GM12864 (cell line): ENCODE measurements around the gene RTTN.

Experiments
- DNase-seq: peaks from one replicate; pipeline ENCODE4 v3.0.0-alpha.2; 2011; ENCODE audit warnings: low read depth
- H3K4me3 ChIP-seq: 2 replicates; pipeline ENCODE4 v1.5.1; 2011; ENCODE audit warnings: mild to moderate bottlenecking, low read depth, low read length, control low read depth
- TF ChIP-seq, protein P1 (sequence below): IDR thresholded peaks from 2 replicates; pipeline ENCODE4 v1.5.1; 2011; ENCODE audit warnings: low read depth, mild to moderate bottlenecking, moderate library complexity, low read length, control low read depth, inconsistent platforms; ENCODE audit errors: missing control alignments

The RTTN gene

DNA sequence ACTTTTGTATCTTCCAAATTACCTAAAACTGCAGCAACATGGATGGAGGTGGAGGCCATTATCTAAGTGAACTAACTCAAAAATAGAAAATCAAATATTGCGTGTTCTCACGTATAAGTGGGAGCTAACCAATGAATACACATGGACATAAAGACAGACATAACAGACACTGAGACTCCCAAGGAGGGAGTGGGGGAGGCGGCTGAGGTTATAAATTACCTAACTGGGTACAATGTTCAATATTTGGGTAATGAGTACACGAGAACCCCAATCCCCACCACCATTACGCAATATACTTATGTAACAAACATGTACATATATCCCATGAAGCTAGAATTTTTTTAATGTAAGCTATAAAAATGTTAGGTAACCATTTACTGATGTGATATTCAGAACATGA lies 119.8 kb downstream of the RTTN start:
- H3K4me3 ChIP-seq: no peak overlapping the region
- DNase-seq: no peak
- TF ChIP-seq, protein P1, sequence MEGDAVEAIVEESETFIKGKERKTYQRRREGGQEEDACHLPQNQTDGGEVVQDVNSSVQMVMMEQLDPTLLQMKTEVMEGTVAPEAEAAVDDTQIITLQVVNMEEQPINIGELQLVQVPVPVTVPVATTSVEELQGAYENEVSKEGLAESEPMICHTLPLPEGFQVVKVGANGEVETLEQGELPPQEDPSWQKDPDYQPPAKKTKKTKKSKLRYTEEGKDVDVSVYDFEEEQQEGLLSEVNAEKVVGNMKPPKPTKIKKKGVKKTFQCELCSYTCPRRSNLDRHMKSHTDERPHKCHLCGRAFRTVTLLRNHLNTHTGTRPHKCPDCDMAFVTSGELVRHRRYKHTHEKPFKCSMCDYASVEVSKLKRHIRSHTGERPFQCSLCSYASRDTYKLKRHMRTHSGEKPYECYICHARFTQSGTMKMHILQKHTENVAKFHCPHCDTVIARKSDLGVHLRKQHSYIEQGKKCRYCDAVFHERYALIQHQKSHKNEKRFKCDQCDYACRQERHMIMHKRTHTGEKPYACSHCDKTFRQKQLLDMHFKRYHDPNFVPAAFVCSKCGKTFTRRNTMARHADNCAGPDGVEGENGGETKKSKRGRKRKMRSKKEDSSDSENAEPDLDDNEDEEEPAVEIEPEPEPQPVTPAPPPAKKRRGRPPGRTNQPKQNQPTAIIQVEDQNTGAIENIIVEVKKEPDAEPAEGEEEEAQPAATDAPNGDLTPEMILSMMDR: no peak

DNA sequence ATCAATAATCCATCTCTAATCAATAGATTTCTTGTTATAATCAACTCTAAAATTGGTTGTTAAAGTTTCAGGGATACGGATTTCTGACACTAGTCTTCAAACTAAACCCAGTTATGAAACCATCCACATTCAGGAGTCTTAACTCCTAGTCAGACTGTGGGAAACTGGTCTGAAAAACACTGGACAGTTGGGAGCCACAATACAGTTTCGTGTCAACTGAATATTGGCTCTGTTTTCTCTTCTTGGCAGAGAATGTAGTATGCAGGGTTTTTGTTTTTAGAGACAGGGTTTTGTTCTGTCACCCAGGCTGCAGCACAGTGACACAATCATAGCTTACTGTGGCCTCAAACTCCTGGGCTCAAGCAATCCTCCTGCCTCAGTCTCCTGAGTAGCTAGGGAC lies 123.1 kb downstream of the RTTN start:
- no peak for DNase-seq
- H3K4me3 ChIP-seq: no peak overlapping the region
- TF ChIP-seq, protein P1: no peak

DNA sequence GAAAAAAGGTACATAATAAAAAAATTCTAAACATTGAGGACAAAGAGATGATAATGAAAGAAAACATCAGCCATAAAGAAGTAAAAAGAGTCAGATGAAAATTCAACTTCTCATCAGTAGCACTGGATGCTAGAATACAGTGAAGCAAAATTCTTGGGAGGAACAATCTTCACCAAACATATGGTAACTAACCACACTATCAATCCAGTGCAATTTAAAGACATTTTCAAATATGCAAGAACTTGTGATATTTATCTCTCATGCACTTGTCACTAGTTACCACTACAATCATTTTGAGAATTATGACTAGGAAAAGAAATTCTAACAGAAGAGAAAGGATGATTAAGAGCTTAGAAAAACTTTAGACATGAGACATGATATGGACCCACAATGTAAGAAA lies 127.4 kb downstream of the RTTN start:
- no peak for DNase-seq
- TF ChIP-seq, protein P1: no peak
- no peak overlapping the region for H3K4me3 ChIP-seq

DNA sequence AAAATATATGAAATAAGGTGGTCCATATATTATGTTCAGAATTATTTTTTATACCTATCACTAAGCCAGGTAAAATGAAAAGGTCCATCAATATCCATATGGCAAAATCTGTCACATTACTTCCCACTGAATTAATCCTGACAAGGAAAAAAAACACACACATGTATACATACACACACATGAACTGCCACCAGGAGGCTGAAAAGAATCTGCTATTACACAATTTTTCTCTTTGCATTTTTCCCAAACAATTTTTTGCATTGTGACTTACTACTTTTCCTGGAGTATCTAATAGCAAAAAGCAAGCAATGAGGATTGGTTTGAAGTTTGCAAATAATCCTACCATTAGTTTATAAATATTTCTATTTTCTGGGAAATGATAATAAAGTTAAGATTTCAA lies 129.6 kb downstream of the RTTN start:
- no peak overlapping the region for H3K4me3 ChIP-seq
- DNase-seq: no peak
- TF ChIP-seq, protein P1: no peak

DNA sequence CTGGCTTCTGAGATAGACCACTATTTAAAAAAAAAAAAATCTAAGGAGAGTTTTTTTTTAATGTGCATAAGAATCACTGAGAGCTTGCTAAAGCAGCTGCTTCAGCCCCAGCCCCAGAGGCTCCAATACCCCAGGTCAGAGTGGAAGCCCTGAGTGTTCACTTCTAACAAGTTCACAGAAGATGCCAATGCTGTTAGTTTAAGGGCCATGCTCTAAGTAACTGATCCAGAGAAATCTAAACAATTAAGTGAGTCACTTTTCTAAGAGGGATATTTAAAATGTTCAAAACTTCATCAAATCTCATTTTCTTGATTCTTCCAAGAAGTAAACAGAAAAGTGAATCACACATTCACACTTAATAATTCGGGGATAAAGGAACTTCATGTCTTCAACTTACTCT lies 131.4 kb downstream of the RTTN start:
- no peak for DNase-seq
- TF ChIP-seq, protein P1: no peak
- H3K4me3 ChIP-seq: no peak overlapping the region

DNA sequence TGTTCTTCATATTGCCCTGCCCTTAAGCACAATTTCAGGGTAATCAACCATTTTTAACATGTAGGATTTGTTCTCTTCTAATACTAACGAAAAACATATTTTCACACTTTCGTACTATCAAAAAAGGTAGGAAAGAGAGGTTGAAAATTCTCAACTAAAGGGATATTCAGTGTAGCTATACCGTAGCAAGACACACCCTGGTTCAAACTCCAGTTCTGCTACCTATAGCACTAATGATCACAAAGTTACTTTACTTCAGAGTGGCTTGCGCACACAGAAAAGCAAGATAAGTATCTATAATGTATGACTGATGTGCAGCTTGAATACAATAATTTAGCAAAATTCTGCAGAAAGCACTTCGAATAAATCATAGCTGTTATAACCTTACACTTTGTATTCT lies 132.1 kb downstream of the RTTN start:
- H3K4me3 ChIP-seq: no peak overlapping the region

DNA sequence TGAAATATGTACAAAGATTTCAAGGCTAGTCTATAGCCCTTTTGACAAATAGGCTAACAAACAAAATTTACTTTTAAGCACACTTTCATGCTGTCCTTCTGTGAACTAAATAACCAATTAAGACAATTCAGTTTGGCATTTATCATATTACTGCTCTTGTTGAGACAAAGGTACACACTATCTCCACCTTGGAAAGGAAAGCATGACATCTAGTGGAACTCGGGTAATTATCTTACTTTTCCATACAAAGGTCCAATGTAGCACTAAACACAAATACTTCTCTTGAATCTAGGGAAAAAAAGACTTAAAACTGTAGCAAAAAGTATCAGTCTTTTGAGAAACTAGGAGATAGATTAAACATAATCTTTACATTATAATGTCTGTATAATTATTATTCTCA lies 132.8 kb downstream of the RTTN start:
- TF ChIP-seq, protein P1: peak; percentile 27
- no peak overlapping the region for H3K4me3 ChIP-seq
- DNase-seq: no peak

More for the DNA sequence above, 132.1 kb downstream of the RTTN start:
- DNase-seq: no peak
- TF ChIP-seq, protein P1: no peak
